H9 (cell line): Measurements from ENCODE around the gene NHERF2. TPM values are rescaled to one million over a fixed set of nuclear protein-coding genes. Genes with fewer than 3 reads are reported as not detected.

Source experiments
- DNase-seq: peaks from one replicate; pipeline ENCODE4 v3.0.0-alpha.2; 2017
- H2AFZ ChIP-seq: one replicate; pipeline ENCODE4 v1.6.1; 2013; ENCODE audit warnings: mild to moderate bottlenecking, low read length, control low read depth, moderate library complexity
- H2AK5ac ChIP-seq: 2 replicates; pipeline ENCODE4 v1.6.1; 2013; ENCODE audit warnings: low read length, control low read depth, mixed read lengths; ENCODE audit not compliant: insufficient read length
- H2BK120ac ChIP-seq: one replicate; pipeline ENCODE4 v1.6.1; 2013; ENCODE audit warnings: low read depth, mild to moderate bottlenecking, low read length, control low read depth, inconsistent platforms; ENCODE audit not compliant: poor library complexity, severe bottlenecking
- H2BK12ac ChIP-seq: 2 replicates; pipeline ENCODE4 v1.6.1; 2013; ENCODE audit warnings: low read length, control low read depth, mixed read lengths, low read depth; ENCODE audit not compliant: insufficient read length
- H2BK15ac ChIP-seq: 2 replicates; pipeline ENCODE4 v1.6.1; 2013; ENCODE audit warnings: low read depth, low read length, control low read depth
- H2BK20ac ChIP-seq: one replicate; pipeline ENCODE4 v1.6.1; 2013; ENCODE audit warnings: low read depth, mild to moderate bottlenecking, low read length, control low read depth, inconsistent platforms; ENCODE audit not compliant: poor library complexity, severe bottlenecking
- H2BK5ac ChIP-seq: 2 replicates; pipeline ENCODE4 v1.6.1; 2013; ENCODE audit warnings: low read length, control low read depth, mixed read lengths; ENCODE audit not compliant: insufficient read length
- H3K14ac ChIP-seq: 2 replicates; pipeline ENCODE4 v1.6.1; 2013; ENCODE audit warnings: low read length, control low read depth; ENCODE audit not compliant: insufficient read depth
- H3K18ac ChIP-seq: 2 replicates; pipeline ENCODE4 v1.6.1; 2013; ENCODE audit warnings: low read depth, mild to moderate bottlenecking, mixed read lengths, low read length, control low read depth; ENCODE audit not compliant: insufficient read length
- H3K23ac ChIP-seq: 2 replicates; pipeline ENCODE4 v1.6.1; 2013; ENCODE audit warnings: low read length, control low read depth, mixed read lengths, low read depth; ENCODE audit not compliant: insufficient read length
- H3K23me2 ChIP-seq: 2 replicates; pipeline ENCODE4 v1.6.1; 2013; ENCODE audit warnings: low read depth, mild to moderate bottlenecking, mixed read lengths, low read length, control low read depth; ENCODE audit not compliant: insufficient read length, poor library complexity, severe bottlenecking
- H3K27ac ChIP-seq: 2 replicates; pipeline ENCODE4 v1.5.1; 2013; ENCODE audit warnings: low read length, control low read depth, mixed read lengths, low read depth; ENCODE audit not compliant: insufficient read length
- H3K27me3 ChIP-seq: 2 replicates; pipeline ENCODE4 v1.6.1; 2013; ENCODE audit warnings: low read length, control low read depth, inconsistent platforms; ENCODE audit not compliant: insufficient read depth
- H3K4ac ChIP-seq: 2 replicates; pipeline ENCODE4 v1.6.1; 2013; ENCODE audit warnings: low read depth, mild to moderate bottlenecking, control low read depth, inconsistent platforms, low read length, moderate library complexity
- H3K4me1 ChIP-seq: 2 replicates; pipeline ENCODE4 v1.6.1; 2013; ENCODE audit warnings: low read length, control low read depth, inconsistent platforms; ENCODE audit not compliant: insufficient read depth
- H3K4me2 ChIP-seq: 2 replicates; pipeline ENCODE4 v1.6.1; 2013; ENCODE audit warnings: low read length, control low read depth, mixed read lengths; ENCODE audit not compliant: insufficient read length, insufficient read depth
- H3K56ac ChIP-seq: 2 replicates; pipeline ENCODE4 v1.6.1; 2013; ENCODE audit warnings: low read depth, mild to moderate bottlenecking, mixed read lengths, low read length, control low read depth; ENCODE audit not compliant: insufficient read length
- H3K79me1 ChIP-seq: 2 replicates; pipeline ENCODE4 v1.6.1; 2013; ENCODE audit warnings: low read depth, mild to moderate bottlenecking, moderate library complexity, low read length, control low read depth, inconsistent platforms; ENCODE audit not compliant: insufficient read depth, poor library complexity, severe bottlenecking
- H3K79me2 ChIP-seq: 2 replicates; pipeline ENCODE4 v1.6.1; 2013; ENCODE audit warnings: low read length, control low read depth, inconsistent platforms; ENCODE audit not compliant: insufficient read depth
- H3K9ac ChIP-seq: 2 replicates; pipeline ENCODE4 v1.6.1; 2013; ENCODE audit warnings: low read length, control low read depth, mixed read lengths; ENCODE audit not compliant: insufficient read length; ENCODE audit errors: extremely low read depth
- H3K9me3 ChIP-seq: one replicate; pipeline ENCODE4 v1.6.1; 2013; ENCODE audit warnings: low read depth, low read length, inconsistent platforms; ENCODE audit not compliant: control insufficient read depth
- H3T11ph ChIP-seq: one replicate; pipeline ENCODE4 v1.6.1; 2013; ENCODE audit warnings: mild to moderate bottlenecking, low read length, control low read depth, inconsistent platforms
- H4K20me1 ChIP-seq: one replicate; pipeline ENCODE4 v1.6.1; 2013; ENCODE audit not compliant: control insufficient read depth, insufficient read length, insufficient read depth
- H4K5ac ChIP-seq: 2 replicates; pipeline ENCODE4 v1.6.1; 2013; ENCODE audit warnings: low read depth, mild to moderate bottlenecking, mixed read lengths, low read length, control low read depth; ENCODE audit not compliant: insufficient read length
- H4K8ac ChIP-seq: replicated peaks from 2 replicates; pipeline ENCODE4 v1.6.1; 2013; ENCODE audit warnings: low read length, control low read depth, mixed read lengths, low read depth; ENCODE audit not compliant: insufficient read length
- H4K91ac ChIP-seq: 2 replicates; pipeline ENCODE4 v1.6.1; 2013; ENCODE audit warnings: low read depth, mild to moderate bottlenecking, moderate library complexity, mixed read lengths, low read length, control low read depth; ENCODE audit not compliant: insufficient read length
- H3K27ac Mint-ChIP-seq, 3 experiments: 2 replicates in 2 of 3; 3 replicates in 1 of 3; pipeline ENCODE4 v1.8.0; 2020 to 2021; ENCODE audit warnings: mixed read lengths in 3 of 3, mild to moderate bottlenecking in 1 of 3, moderate library complexity in 1 of 3
- H3K27me3 Mint-ChIP-seq: 2 replicates; pipeline ENCODE4 v1.8.0; 2021; ENCODE audit warnings: low read depth, mild to moderate bottlenecking, moderate library complexity, mixed read lengths
- H3K36me3 Mint-ChIP-seq, 3 experiments: 2 replicates in 2 of 3; 3 replicates in 1 of 3; pipeline ENCODE4 v1.8.0; 2020 to 2021; ENCODE audit warnings: low read depth in 3 of 3, mixed read lengths in 3 of 3; ENCODE audit not compliant: insufficient read depth in 1 of 3
- H3K4me1 Mint-ChIP-seq, 2 experiments: 2 replicates each; pipeline ENCODE4 v1.8.0; 2020; ENCODE audit warnings: mixed read lengths in 2 of 2
- H3K4me3 Mint-ChIP-seq, 2 experiments: 2 replicates in 1 of 2; 3 replicates in 1 of 2; pipeline ENCODE4 v1.8.0; 2020 to 2021; ENCODE audit warnings: mild to moderate bottlenecking in 2 of 2, mixed read lengths in 2 of 2, moderate library complexity in 1 of 2
- H3K9me3 Mint-ChIP-seq, 2 experiments: 2 replicates in 1 of 2; 3 replicates in 1 of 2; pipeline ENCODE4 v1.8.0; 2020; ENCODE audit warnings: mild to moderate bottlenecking in 2 of 2, mixed read lengths in 2 of 2, moderate library complexity in 1 of 2
- WGBS: extraction: QIAGEN DNeasy Blood & Tissue Kit; methylation state at CpG from one replicate; pipeline ENCODE4 v1.1.7; 2013; ENCODE audit warnings: missing lambda C conversion rate, low lambda C conversion rate, mixed read lengths; ENCODE audit not compliant: insufficient read length; ENCODE audit errors: extremely low coverage; 5-methylcytosine and 5-hydroxymethylcytosine counted together
- total RNA-seq: library from RNA; stranded (reverse); gene quantifications from 2 replicates; pipeline ENCODE4 v1.2.1, GENCODE V29; 2021
- TF ChIP-seq, protein P1 (sequence below): fragments of 200-600 bp; sonication (generic); conservative IDR thresholded peaks from 3 replicates; pipeline ENCODE4 v1.8.0; 2021; ENCODE audit warnings: antibody characterized with exemption, mild to moderate bottlenecking

NHERF2 gene
- total RNA-seq, 1 experiment from 2014 or later = 15.3 TPM

DNA sequence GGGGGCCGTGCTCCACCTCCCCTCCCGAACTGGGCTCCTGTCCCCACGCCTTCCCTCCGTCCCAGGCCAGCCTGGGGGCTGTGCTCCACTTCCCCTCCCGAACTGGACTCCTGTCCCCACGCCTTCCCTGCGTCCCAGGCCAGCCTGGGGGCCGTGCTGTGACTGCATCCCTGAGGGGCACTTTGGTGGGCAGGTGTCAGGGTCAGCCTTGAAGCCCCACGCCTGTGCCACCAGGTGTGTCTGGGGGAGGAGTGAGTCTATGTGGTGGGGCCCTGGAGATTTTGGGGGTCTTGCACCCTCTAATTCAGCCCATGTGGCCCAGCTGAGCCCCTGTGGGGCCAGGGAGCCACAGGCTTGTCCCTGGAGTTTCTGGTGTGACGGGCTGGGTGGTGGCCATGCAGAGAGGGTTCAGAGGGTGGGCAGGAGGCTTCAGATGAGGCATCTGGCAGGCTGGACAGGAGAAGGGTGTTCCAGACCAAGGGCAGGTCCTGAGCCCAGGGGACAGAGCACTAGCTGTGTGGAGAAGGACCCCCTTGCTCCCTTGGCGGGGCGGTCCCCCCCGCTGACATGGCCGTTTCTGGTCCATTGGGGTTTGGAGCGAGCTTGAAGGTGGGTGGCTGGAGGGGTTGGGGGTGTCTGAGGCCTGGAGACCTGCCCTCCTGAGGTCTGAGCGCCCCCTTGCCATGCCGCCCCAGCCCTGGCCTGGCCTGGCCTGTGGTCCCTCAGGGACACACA, 8.2 kb downstream of the NHERF2 start:
- Mint-ChIP-seq H3K4me3 (no peak overlapping the region), H3K9me3 (no peaks in the 10 kb centered on the region), H3K4me1 (peaks cover 7 to 9% of the 10 kb centered on the region in 2 experiments), H3K36me3 (no peaks in the 10 kb centered on the region; a peak in 2 of 7 replicates), H3K27me3 (no peaks in the 10 kb centered on the region), H3K27ac (peak overlapping the region in 1 of 3 experiments; percentile 47; a peak in 2 of 7 replicates)
- TF ChIP-seq, protein P1, sequence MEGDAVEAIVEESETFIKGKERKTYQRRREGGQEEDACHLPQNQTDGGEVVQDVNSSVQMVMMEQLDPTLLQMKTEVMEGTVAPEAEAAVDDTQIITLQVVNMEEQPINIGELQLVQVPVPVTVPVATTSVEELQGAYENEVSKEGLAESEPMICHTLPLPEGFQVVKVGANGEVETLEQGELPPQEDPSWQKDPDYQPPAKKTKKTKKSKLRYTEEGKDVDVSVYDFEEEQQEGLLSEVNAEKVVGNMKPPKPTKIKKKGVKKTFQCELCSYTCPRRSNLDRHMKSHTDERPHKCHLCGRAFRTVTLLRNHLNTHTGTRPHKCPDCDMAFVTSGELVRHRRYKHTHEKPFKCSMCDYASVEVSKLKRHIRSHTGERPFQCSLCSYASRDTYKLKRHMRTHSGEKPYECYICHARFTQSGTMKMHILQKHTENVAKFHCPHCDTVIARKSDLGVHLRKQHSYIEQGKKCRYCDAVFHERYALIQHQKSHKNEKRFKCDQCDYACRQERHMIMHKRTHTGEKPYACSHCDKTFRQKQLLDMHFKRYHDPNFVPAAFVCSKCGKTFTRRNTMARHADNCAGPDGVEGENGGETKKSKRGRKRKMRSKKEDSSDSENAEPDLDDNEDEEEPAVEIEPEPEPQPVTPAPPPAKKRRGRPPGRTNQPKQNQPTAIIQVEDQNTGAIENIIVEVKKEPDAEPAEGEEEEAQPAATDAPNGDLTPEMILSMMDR = no peak
- H3K27me3 ChIP-seq = no peaks in the 10 kb centered on the region
- no peak overlapping the region for H3K9ac ChIP-seq
- H4K91ac ChIP-seq = no peak overlapping the region
- no peak overlapping the region for H4K5ac ChIP-seq
- no peak overlapping the region for H3T11ph ChIP-seq
- H3K14ac ChIP-seq = no peak overlapping the region
- no CpG with 5 or more reads among the region's 17 CpGs for WGBS
- H3K4ac ChIP-seq = no peak overlapping the region
- H3K23me2 ChIP-seq = no peaks in the 10 kb centered on the region
- H3K4me2 ChIP-seq = no peak overlapping the region
- no peak overlapping the region for H2AK5ac ChIP-seq
- no peak overlapping the region for H2BK12ac ChIP-seq
- H2AFZ ChIP-seq = no peak overlapping the region
- H2BK5ac ChIP-seq = no peak overlapping the region
- no peak overlapping the region for H3K56ac ChIP-seq
- H2BK120ac ChIP-seq = no peak overlapping the region
- H2BK20ac ChIP-seq = no peak overlapping the region
- H4K8ac ChIP-seq = no peak overlapping the region
- H3K27ac ChIP-seq = no peak overlapping the region
- H3K23ac ChIP-seq = no peak overlapping the region
- no peaks in the 10 kb centered on the region for H3K9me3 ChIP-seq
- H3K79me1 ChIP-seq = no peaks in the 10 kb centered on the region
- H3K18ac ChIP-seq = no peak overlapping the region
- no peaks in the 10 kb centered on the region for H3K79me2 ChIP-seq
- no peaks in the 10 kb centered on the region for H3K4me1 ChIP-seq
- no peak for DNase-seq
- H2BK15ac ChIP-seq = no peak overlapping the region
- no peaks in the 10 kb centered on the region for H4K20me1 ChIP-seq
